ENCODE results near the gene TCEAL7.

Gene TCEAL7

DNA sequence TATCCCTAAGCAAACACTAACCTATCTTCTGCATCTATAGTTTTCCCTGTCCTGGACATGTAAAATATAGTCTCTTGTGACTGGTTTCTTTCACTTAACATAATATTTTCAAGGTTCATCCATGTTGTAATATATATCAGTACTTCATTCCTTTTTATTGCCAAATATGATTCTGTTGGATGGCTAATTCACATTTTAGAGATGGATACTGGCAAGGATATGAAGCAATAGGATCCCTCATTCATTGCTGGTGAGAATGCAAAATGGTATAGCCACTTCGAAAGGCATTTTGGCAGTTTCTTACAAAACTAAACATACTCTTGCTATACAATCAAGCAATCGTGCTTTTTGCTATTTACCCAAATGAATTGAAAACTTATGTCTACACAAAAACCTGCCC is 33.0 kb downstream of the TCEAL7 start:
- in situ Hi-C loops (cut with HindIII; ENCODE audit: low sequenced_read_pairs): no loop called here

DNA sequence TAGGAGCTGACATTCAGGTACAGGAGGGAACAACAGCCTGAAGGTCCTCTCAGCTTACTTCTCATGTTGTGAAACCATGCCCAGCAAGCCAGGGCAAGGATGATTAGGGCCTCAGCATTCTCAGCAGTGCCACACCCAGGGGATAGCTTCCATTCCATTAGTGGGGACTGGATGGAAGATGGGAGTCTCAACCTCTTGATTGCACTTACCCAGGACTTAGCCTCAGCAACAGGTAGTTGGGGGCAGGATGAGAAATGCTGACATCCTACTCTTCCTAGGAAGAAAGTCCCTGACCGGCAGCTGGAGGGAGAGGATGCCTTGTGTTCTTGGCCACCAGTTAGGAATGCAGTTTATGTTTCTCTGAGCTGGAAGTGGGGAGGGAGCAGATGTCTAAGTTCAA is 37.5 kb downstream of the TCEAL7 start:
- in situ Hi-C loops (cut with HindIII; ENCODE audit: low sequenced_read_pairs): no loop called here

DNA sequence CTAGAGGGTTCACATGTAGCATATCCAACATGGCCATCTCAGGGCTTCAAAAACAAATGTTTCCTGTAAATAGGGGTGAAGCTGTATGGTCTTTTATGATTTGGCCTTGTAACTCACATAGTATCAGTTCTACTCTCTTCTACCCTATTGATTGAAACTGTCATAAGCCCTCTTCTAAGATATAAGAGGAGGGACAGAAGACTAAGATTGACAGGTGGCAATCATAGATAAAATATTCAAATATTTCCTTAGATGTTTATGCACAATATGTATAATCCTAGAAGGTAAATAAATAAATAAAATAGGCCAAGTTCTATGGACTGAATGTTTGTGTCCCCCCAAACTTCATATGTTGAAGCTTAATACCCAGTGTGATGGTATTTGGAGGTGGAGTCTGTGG is 39.4 kb downstream of the TCEAL7 start:
- in situ Hi-C loops (cut with HindIII; ENCODE audit: low sequenced_read_pairs): no loop called here

DNA sequence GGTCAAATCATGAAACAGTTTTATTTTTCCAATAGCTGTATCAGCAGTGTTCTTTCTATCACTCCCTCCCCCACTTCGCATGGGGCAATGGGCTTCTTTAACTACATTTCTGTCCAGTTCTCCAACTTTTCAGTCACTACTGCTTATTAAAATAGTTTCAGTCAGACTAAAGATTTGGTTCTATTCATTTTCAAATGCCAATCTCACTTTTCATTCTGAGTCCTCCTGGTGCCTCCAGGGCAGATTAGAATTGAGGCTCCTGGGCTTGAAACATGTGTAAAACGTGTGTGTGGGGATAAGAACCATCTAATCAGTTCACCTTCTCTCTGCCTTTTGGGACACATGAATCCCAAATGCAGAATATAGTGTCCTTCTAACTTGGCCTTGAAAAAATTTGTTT is 42.8 kb downstream of the TCEAL7 start:
- in situ Hi-C loops (cut with HindIII; ENCODE audit: low sequenced_read_pairs): no loop called here

DNA sequence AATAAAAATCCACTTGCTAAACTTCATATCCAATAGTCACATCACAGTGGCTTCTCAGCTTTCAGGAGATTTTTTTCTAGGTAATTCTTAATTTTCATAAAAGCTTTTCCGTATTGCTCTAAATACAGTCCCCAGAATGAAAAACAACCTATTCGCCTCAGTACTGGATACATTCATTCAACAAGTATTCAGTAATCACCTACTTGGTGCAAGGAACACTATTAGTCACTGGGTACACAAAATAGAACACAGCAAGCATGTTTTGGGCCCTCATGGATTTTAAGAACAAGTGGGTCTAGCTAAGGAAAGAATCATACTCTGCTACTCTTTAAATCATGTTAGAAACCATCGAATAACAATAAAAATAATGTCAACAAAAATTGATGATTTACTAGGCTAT is 43.5 kb downstream of the TCEAL7 start:
- in situ Hi-C loops (cut with HindIII; ENCODE audit: low sequenced_read_pairs): no loop called here

DNA sequence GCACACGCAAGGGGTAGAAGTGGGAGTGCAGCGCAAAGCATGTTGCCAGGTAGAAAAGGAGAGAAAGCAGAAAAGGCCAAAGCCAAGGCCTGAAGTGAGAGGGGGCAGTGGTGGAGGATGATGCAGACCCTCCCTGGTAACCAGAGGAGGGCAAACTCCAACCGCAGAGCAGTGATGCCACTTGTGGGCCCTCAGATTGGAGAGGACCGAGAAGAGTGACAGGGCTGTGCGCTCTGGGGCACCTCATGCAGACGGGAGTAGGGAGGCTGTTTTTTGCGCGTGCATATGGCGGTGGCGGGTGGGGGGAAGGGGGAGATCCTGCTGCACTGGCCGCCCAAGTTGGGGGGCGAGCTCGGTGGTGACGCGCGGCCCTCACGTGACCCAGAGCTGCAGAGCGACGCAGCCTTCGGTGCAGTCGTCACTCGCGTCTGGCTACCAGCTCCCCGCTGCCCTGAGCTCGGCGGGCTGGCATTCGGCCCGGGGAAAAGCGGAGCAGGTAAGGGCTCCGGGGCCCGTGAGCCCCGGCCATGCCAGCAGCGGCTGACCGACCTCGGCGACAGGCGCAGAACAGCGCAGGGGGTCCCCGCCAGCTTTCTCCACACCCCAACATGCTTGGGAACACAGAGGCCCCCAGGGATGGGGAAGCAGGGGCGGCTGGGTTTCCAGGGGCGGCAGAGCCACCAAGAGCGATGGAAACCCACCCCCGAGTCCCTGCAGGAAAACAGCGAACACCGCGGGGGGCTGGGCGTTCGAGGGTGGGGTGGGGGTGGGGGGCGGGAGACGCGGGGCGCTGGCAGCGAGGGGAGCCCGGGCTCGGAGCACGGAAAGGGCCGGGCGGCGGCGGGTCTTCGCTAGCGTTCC is 46.3 kb downstream of the TCEAL7 start, which contains the start of gene BEX3:
Gene BEX3 (plus strand): TSS at position 421 of the 861 bp plus-strand sequence. CDS start 984 bp downstream, outside the sequence.
- in situ Hi-C loops (cut with HindIII; ENCODE audit: low sequenced_read_pairs): no loop called here

DNA sequence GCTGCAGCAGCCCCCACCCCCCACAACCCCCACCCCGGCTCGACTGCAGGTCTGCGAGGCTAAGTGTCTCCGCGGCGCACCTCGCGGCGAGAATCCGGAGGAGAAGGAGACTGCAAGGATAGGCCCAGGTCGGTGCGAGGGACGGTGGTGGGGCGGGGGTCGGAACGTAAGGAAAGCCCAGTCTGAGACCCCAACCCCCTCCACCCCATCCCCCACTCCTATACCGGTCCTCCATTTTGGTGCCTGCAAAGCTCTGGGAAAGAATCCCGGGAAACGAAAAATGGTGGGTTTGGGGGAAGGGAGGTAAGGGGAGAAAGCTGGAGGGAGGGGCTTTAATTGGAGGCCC is 46.9 kb downstream of the TCEAL7 start:
- in situ Hi-C loops (cut with HindIII; ENCODE audit: low sequenced_read_pairs): no loop called here

DNA sequence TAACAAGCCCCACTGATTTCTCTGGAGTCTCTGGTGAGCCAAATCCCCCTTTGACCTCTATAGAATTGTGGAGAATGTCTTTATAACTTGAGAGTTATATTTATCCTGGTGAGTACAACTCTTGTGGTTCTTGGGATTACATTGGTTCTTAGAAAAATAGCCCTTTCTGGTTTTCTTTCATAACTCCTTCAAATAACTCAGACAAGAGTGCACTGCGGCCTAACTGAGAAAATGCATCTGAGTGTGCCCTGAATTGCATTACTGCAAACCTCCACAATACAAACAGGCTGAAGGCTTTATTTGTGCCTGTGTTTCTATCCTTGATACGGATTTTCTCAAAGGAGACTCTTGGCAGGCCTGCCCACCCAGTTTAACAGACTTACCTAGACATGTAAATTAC is 49.0 kb downstream of the TCEAL7 start:
- in situ Hi-C loops (cut with HindIII; ENCODE audit: low sequenced_read_pairs): no loop called here

All from DLD1 (cell line).